ENCODE measurements around the gene DNAJB1. TPM values are rescaled to one million over a fixed set of nuclear protein-coding genes. Genes with fewer than 3 reads are reported as not detected.

The DNAJB1 gene
- total and polyA plus RNA-seq, 2 of the 13 experiments (the other 11 are each of a cell fraction or from before 2014, with no cell fraction given): 87.5 to 97.3 TPM

DNA sequence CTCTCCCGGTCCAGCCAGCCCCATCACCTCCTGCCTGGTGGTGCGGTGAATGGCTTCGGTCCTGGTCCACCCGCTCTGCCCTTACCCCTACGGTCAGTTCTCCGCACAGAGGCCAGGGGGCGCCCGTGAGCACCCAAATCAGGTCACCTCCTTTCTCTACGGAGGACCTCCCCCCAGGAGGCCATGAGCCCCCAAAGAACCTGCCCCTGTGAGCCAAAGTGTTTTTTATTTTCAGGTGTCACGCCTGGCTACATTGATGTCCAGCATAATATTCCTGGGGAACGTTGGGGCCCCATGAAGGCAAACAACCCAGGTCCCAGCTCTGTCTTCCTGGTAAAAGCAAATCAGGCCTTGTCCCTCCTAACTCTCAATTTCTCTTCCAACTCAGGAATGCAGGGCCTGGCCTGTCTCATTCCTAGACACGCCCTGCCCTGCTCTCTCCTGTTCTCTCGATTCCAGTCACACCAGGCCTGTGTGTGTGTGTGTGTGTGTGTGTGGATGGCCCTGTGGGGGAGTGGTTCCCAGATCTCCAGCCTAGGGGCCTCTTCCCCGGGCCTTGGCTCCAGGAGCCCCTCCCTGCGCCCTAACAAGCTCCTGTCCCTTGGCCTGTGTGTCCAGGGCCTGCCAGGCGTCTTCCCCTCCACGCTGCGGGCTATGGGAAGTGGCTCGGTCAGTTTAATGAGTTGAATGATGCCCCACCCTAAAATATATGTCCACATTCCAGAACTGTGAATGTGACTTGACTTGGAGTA lies 12.5 kb downstream of the DNAJB1 start (continued):
- TF ChIP-seq ZNF333 (CRISPR knock-in tag; IDR thresholded peaks at IDR 0.05; ENCODE audit: borderline replicate concordance) (no peak; the same call in 1 of the 2 replicates), NR3C1 (CRISPR knock-in tag; IDR thresholded peaks at IDR 0.05) (no peak), MZF1 (CRISPR knock-in tag; IDR thresholded peaks at IDR 0.05; ENCODE audit: borderline replicate concordance) (no peak), GZF1 (CRISPR knock-in tag; IDR thresholded peaks at IDR 0.05) (no peak), SIX1 (CRISPR knock-in tag; IDR thresholded peaks at IDR 0.05; ENCODE audit: borderline replicate concordance) (no peak), SCMH1 (CRISPR knock-in tag; IDR thresholded peaks at IDR 0.05; ENCODE audit: borderline replicate concordance) (no peak), ZBTB20 (CRISPR knock-in tag; IDR thresholded peaks at IDR 0.05; ENCODE audit: borderline replicate concordance, low read depth) (0 out of 2 replicates have a peak, but pooled peaks have one; percentile 8), TCF7 (IDR thresholded peaks at IDR 0.05; ENCODE audit: low read depth) (no peak), ZMYM2 (CRISPR knock-in tag; IDR thresholded peaks at IDR 0.05) (peak; percentile 32; the same call in 1 of the 2 replicates), THAP11 (CRISPR knock-in tag; IDR thresholded peaks at IDR 0.05) (0 out of 2 replicates have a peak, but pooled peaks have one; percentile 29), NCOA5 (CRISPR knock-in tag; IDR thresholded peaks at IDR 0.05) (no peak), ARHGAP35 (CRISPR knock-in tag; IDR thresholded peaks at IDR 0.05; ENCODE audit: borderline replicate concordance) (no peak), ZNF841 (CRISPR knock-in tag; IDR thresholded peaks at IDR 0.05; ENCODE audit: borderline replicate concordance) (no peak), SATB2 (CRISPR knock-in tag; IDR thresholded peaks at IDR 0.05) (no peak), NFE2L1 (CRISPR knock-in tag; IDR thresholded peaks at IDR 0.05; ENCODE audit: borderline replicate concordance) (no peak), ZNF605 (CRISPR knock-in tag; IDR thresholded peaks at IDR 0.05) (0 out of 2 replicates have a peak, but pooled peaks have one; percentile 57), ZNF292 (CRISPR knock-in tag; IDR thresholded peaks at IDR 0.05; ENCODE audit: borderline replicate concordance, low read depth) (no peak), GATAD2A (CRISPR knock-in tag; IDR thresholded peaks at IDR 0.05) (peak; percentile 40; the same call in 1 of the 2 replicates), KLF16 (CRISPR knock-in tag; IDR thresholded peaks at IDR 0.05) (peak in 1 of 2 experiments; percentile 28; a peak in 1 of 4 replicates)
- TF ChIP-seq, protein P1, sequence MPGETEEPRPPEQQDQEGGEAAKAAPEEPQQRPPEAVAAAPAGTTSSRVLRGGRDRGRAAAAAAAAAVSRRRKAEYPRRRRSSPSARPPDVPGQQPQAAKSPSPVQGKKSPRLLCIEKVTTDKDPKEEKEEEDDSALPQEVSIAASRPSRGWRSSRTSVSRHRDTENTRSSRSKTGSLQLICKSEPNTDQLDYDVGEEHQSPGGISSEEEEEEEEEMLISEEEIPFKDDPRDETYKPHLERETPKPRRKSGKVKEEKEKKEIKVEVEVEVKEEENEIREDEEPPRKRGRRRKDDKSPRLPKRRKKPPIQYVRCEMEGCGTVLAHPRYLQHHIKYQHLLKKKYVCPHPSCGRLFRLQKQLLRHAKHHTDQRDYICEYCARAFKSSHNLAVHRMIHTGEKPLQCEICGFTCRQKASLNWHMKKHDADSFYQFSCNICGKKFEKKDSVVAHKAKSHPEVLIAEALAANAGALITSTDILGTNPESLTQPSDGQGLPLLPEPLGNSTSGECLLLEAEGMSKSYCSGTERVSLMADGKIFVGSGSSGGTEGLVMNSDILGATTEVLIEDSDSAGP (CRISPR knock-in tag; IDR thresholded peaks at IDR 0.05; ENCODE audit: borderline replicate concordance): peak; percentile 25; the same call in 1 of the 2 replicates
- TF ChIP-seq, protein P2, sequence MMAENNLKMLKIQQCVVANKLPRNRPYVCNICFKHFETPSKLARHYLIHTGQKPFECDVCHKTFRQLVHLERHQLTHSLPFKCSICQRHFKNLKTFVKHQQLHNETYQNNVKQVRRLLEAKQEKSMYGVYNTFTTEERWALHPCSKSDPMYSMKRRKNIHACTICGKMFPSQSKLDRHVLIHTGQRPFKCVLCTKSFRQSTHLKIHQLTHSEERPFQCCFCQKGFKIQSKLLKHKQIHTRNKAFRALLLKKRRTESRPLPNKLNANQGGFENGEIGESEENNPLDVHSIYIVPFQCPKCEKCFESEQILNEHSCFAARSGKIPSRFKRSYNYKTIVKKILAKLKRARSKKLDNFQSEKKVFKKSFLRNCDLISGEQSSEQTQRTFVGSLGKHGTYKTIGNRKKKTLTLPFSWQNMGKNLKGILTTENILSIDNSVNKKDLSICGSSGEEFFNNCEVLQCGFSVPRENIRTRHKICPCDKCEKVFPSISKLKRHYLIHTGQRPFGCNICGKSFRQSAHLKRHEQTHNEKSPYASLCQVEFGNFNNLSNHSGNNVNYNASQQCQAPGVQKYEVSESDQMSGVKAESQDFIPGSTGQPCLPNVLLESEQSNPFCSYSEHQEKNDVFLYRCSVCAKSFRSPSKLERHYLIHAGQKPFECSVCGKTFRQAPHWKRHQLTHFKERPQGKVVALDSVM (CRISPR knock-in tag; IDR thresholded peaks at IDR 0.05): peak; percentile 60
- TF ChIP-seq, protein P3, sequence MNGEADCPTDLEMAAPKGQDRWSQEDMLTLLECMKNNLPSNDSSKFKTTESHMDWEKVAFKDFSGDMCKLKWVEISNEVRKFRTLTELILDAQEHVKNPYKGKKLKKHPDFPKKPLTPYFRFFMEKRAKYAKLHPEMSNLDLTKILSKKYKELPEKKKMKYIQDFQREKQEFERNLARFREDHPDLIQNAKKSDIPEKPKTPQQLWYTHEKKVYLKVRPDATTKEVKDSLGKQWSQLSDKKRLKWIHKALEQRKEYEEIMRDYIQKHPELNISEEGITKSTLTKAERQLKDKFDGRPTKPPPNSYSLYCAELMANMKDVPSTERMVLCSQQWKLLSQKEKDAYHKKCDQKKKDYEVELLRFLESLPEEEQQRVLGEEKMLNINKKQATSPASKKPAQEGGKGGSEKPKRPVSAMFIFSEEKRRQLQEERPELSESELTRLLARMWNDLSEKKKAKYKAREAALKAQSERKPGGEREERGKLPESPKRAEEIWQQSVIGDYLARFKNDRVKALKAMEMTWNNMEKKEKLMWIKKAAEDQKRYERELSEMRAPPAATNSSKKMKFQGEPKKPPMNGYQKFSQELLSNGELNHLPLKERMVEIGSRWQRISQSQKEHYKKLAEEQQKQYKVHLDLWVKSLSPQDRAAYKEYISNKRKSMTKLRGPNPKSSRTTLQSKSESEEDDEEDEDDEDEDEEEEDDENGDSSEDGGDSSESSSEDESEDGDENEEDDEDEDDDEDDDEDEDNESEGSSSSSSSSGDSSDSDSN (CRISPR knock-in tag; IDR thresholded peaks at IDR 0.05): no peak
- TF ChIP-seq, protein P4, sequence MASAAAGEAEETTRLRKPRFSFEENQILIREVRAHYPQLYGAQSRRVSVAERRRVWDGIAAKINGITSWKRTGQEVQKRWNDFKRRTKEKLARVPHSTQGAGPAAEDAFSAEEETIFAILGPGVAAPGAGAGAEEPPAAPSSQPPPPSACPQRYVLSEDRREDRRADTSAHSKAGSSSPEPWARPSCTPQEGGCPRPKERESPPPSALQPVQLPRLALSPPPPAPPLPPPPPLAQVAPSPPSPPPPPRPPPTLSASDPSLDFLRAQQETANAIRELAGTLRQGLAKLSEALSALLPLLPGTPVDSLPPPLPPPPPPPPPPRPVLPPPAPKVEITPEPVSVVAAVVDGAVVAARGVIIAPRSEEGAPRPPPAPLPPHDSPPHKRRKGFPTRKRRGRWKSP (CRISPR knock-in tag; IDR thresholded peaks at IDR 0.05): 0 out of 2 replicates have a peak, but pooled peaks have one; percentile 20
